Measurements from ENCODE around the gene NGRN.

NGRN gene

GRCh38 chr15:90230610-90231009 lies 34.9 kb upstream of the NGRN start:
- Histone ChIP-seq H3K4me3 (ENCODE audit: insufficient read depth, low read length, poor library complexity, severe bottlenecking) (no peak overlapping the region), H3K27me3 (ENCODE audit: low read length) (no peaks in the 10 kb centered on the region), H3K4me2 (ENCODE audit: low read depth, low read length, poor library complexity, severe bottlenecking) (no peak overlapping the region), H4K20me1 (ENCODE audit: low read depth, low read length) (no peaks in the 10 kb centered on the region), H3F3A (ENCODE audit: insufficient read depth) (no peaks in the 10 kb centered on the region; the same call in 1 of the 2 replicates), H3K9ac (ENCODE audit: low read length) (no peak overlapping the region), H3K9me2 (replicated peaks; ENCODE audit: insufficient read depth, low read length) (no peaks in the 10 kb centered on the region), H3K27ac (ENCODE audit: low read depth, low read length) (no peak overlapping the region), H3K36me3 (ENCODE audit: low read length) (no peaks in the 10 kb centered on the region), H3K9me3 (ENCODE audit: insufficient read depth, low read length) (no peaks in the 10 kb centered on the region), H3K79me2 (ENCODE audit: insufficient read depth, low read length) (no peaks in the 10 kb centered on the region), H2AFZ (ENCODE audit: low read depth, low read length, severe bottlenecking) (no peak overlapping the region)
- TF ChIP-seq CTCF (IDR thresholded peaks at IDR 0.05; ENCODE audit: insufficient read depth, low read length, poor library complexity, severe bottlenecking) (no peak), EZH2phosphoT487 (conservative IDR thresholded peaks at IDR 0.05; ENCODE audit: low read length) (no peak)

GRCh38 chr15:90231028-90232017 lies 34.1 kb upstream of the NGRN start:
- Histone ChIP-seq H3K9ac (ENCODE audit: low read length) (no peak overlapping the region), H3K27ac (ENCODE audit: low read depth, low read length) (no peak overlapping the region)

GRCh38 chr15:90232196-90232595 lies 33.3 kb upstream of the NGRN start:
- Histone ChIP-seq H3K9me2 (replicated peaks; ENCODE audit: insufficient read depth, low read length) (no peaks in the 10 kb centered on the region), H4K20me1 (ENCODE audit: low read depth, low read length) (no peaks in the 10 kb centered on the region), H3K27ac (ENCODE audit: low read depth, low read length) (no peak overlapping the region), H3K36me3 (ENCODE audit: low read length) (no peaks in the 10 kb centered on the region), H3F3A (ENCODE audit: insufficient read depth) (no peaks in the 10 kb centered on the region; the same call in 1 of the 2 replicates), H3K9me3 (ENCODE audit: insufficient read depth, low read length) (no peaks in the 10 kb centered on the region), H3K4me3 (ENCODE audit: insufficient read depth, low read length, poor library complexity, severe bottlenecking) (no peak overlapping the region), H3K79me2 (ENCODE audit: insufficient read depth, low read length) (no peaks in the 10 kb centered on the region), H2AFZ (ENCODE audit: low read depth, low read length, severe bottlenecking) (no peak overlapping the region), H3K27me3 (ENCODE audit: low read length) (no peaks in the 10 kb centered on the region), H3K4me2 (ENCODE audit: low read depth, low read length, poor library complexity, severe bottlenecking) (peak overlapping the region; percentile 76), H3K9ac (ENCODE audit: low read length) (no peak overlapping the region)
- no peak for TF ChIP-seq EZH2phosphoT487 (conservative IDR thresholded peaks at IDR 0.05; ENCODE audit: low read length)
- TF ChIP-seq CTCF (IDR thresholded peaks at IDR 0.05; ENCODE audit: insufficient read depth, low read length, poor library complexity, severe bottlenecking) = no peak

More at GRCh38 chr15:90231028-90232017, 34.1 kb upstream of the NGRN start:
- Histone ChIP-seq H3K27me3 (ENCODE audit: low read length) (no peaks in the 10 kb centered on the region), H3K9me2 (replicated peaks; ENCODE audit: insufficient read depth, low read length) (no peaks in the 10 kb centered on the region), H3K79me2 (ENCODE audit: insufficient read depth, low read length) (no peaks in the 10 kb centered on the region), H3K9me3 (ENCODE audit: insufficient read depth, low read length) (no peaks in the 10 kb centered on the region), H3F3A (ENCODE audit: insufficient read depth) (no peaks in the 10 kb centered on the region; the same call in 1 of the 2 replicates), H4K20me1 (ENCODE audit: low read depth, low read length) (no peaks in the 10 kb centered on the region), H3K36me3 (ENCODE audit: low read length) (no peaks in the 10 kb centered on the region), H3K4me2 (ENCODE audit: low read depth, low read length, poor library complexity, severe bottlenecking) (no peak overlapping the region), H3K4me3 (ENCODE audit: insufficient read depth, low read length, poor library complexity, severe bottlenecking) (no peak overlapping the region), H2AFZ (ENCODE audit: low read depth, low read length, severe bottlenecking) (no peak overlapping the region)
- TF ChIP-seq EZH2phosphoT487 (conservative IDR thresholded peaks at IDR 0.05; ENCODE audit: low read length) (no peak), CTCF (IDR thresholded peaks at IDR 0.05; ENCODE audit: insufficient read depth, low read length, poor library complexity, severe bottlenecking) (no peak)

All from SU-DHL-6 (cell line).